Astrocyte (in vitro differentiated cells and primary cell): ENCODE results near the gene EIF3F. TPM values are rescaled to one million over a fixed set of nuclear protein-coding genes. Genes with fewer than 3 reads are reported as not detected.

ENCODE experiments used
- DNase-seq: peaks from one replicate; pipeline ENCODE4 v3.0.0-alpha.2; 2010; ENCODE audit warnings: low read depth
- FAIRE-seq: peaks from 2 replicates; lab custom pipeline; 2011; peaks lifted over from hg19 to GRCh38; lab: Jason Lieb, UNC
- H2AFZ ChIP-seq: 2 replicates; pipeline ENCODE4 v1.6.0; 2012; ENCODE audit warnings: low read depth, low read length, inconsistent platforms
- H3K27ac ChIP-seq: 2 replicates; pipeline ENCODE4 v1.5.1; 2011; ENCODE audit warnings: low read depth, low read length, inconsistent platforms
- H3K27me3 ChIP-seq: 2 replicates; pipeline ENCODE4 v1.6.0; 2011; ENCODE audit warnings: low read length, inconsistent platforms; ENCODE audit not compliant: insufficient read depth
- H3K36me3 ChIP-seq: 2 replicates; pipeline ENCODE4 v1.5.1; 2011; ENCODE audit warnings: low read length, inconsistent platforms; ENCODE audit not compliant: insufficient read depth
- H3K4me1 ChIP-seq: 2 replicates; pipeline ENCODE4 v1.5.1; 2011; ENCODE audit warnings: low read length, inconsistent platforms; ENCODE audit not compliant: insufficient read depth
- H3K4me2 ChIP-seq: 2 replicates; pipeline ENCODE4 v1.6.0; 2012; ENCODE audit warnings: low read length, inconsistent platforms
- H3K4me3 ChIP-seq: 2 replicates; pipeline ENCODE4 v1.5.1; 2011; ENCODE audit warnings: low read depth, mild to moderate bottlenecking, low read length, inconsistent platforms; ENCODE audit not compliant: insufficient read depth
- H3K79me2 ChIP-seq: 2 replicates; pipeline ENCODE4 v1.6.0; 2012; ENCODE audit warnings: mild to moderate bottlenecking, low read length, inconsistent platforms; ENCODE audit not compliant: insufficient read depth
- H3K9ac ChIP-seq: 2 replicates; pipeline ENCODE4 v1.6.0; 2012; ENCODE audit warnings: mild to moderate bottlenecking, low read length, inconsistent platforms
- H3K9me3 ChIP-seq: 2 replicates; pipeline ENCODE4 v1.5.1; 2012; ENCODE audit warnings: low read depth, mild to moderate bottlenecking, low read length, inconsistent platforms; ENCODE audit not compliant: insufficient read depth
- H4K20me1 ChIP-seq: 2 replicates; pipeline ENCODE4 v1.6.0; 2012; ENCODE audit warnings: low read length, inconsistent platforms; ENCODE audit not compliant: insufficient read depth
- H3K27ac Mint-ChIP-seq: one replicate; pipeline ENCODE4 v1.8.0; 2021; ENCODE audit warnings: mild to moderate bottlenecking, mixed read lengths; ENCODE audit not compliant: unreplicated experiment
- H3K27me3 Mint-ChIP-seq: one replicate; pipeline ENCODE4 v1.8.0; 2021; ENCODE audit warnings: low read depth, mixed read lengths; ENCODE audit not compliant: unreplicated experiment
- H3K36me3 Mint-ChIP-seq: one replicate; pipeline ENCODE4 v1.8.0; 2021; ENCODE audit warnings: low read depth, mixed read lengths; ENCODE audit not compliant: unreplicated experiment
- H3K4me1 Mint-ChIP-seq: one replicate; pipeline ENCODE4 v1.8.0; 2021; ENCODE audit warnings: low read depth, mixed read lengths; ENCODE audit not compliant: unreplicated experiment
- H3K4me3 Mint-ChIP-seq: one replicate; pipeline ENCODE4 v1.8.0; 2021; ENCODE audit warnings: mild to moderate bottlenecking, moderate library complexity, mixed read lengths; ENCODE audit not compliant: unreplicated experiment
- H3K9me3 Mint-ChIP-seq: one replicate; pipeline ENCODE4 v1.8.0; 2021; ENCODE audit warnings: mild to moderate bottlenecking, mixed read lengths; ENCODE audit not compliant: unreplicated experiment
- CTCF ChIP-seq: IDR thresholded peaks from 2 replicates; pipeline ENCODE4 v1.5.1; 2011; ENCODE audit warnings: low read depth, mild to moderate bottlenecking, inconsistent platforms, low read length, moderate library complexity; ENCODE audit not compliant: insufficient read depth
- EZH2 ChIP-seq: IDR thresholded peaks from 2 replicates; pipeline ENCODE4 v1.6.1; 2012; ENCODE audit warnings: mild to moderate bottlenecking, low read length, inconsistent platforms; ENCODE audit not compliant: insufficient read depth
- total RNA-seq: library from RNA; stranded (reverse); gene quantifications from 2 replicates; pipeline ENCODE4 v1.2.1, GENCODE V29; 2021

The EIF3F gene
- total RNA-seq, 1 donor from 2014 or later = 260 TPM

GRCh38 chr11:8017894-8018483 is 30.9 kb downstream of the EIF3F start:
- Histone ChIP-seq H3K4me2 (peak overlapping the region; percentile 94), H4K20me1 (no peaks in the 10 kb centered on the region), H3K36me3 (no peaks in the 10 kb centered on the region), H3K4me1 (peaks cover 16% of the 10 kb centered on the region), H3K27ac (no peak overlapping the region), H3K9me3 (no peaks in the 10 kb centered on the region), H3K27me3 (no peaks in the 10 kb centered on the region), H3K9ac (no peak overlapping the region), H3K4me3 (no peak overlapping the region), H2AFZ (no peak overlapping the region), H3K79me2 (no peaks in the 10 kb centered on the region)
- peaks cover 2% of the 10 kb centered on the region for H3K36me3 Mint-ChIP-seq
- H3K9me3 Mint-ChIP-seq = no peaks in the 10 kb centered on the region
- peaks cover 37% of the 10 kb centered on the region for H3K27me3 Mint-ChIP-seq
- no peak overlapping the region for H3K27ac Mint-ChIP-seq
- TF ChIP-seq EZH2 = no peak
- TF ChIP-seq CTCF = no peak
- FAIRE-seq (no peak), DNase-seq (no peak)
- H3K4me1 Mint-ChIP-seq = peaks cover 24% of the 10 kb centered on the region
- H3K4me3 Mint-ChIP-seq = peak overlapping the region; percentile 83

- peak overlapping the region; percentile 85 for H2AFZ ChIP-seq
These were observed 31.6 kb downstream of the EIF3F start for GRCh38 chr11:8018484-8019313.

More at GRCh38 chr11:8018484-8019313, 31.6 kb downstream of the EIF3F start:
- H3K4me1 Mint-ChIP-seq = peaks cover 24% of the 10 kb centered on the region
- DNase-seq (peak; percentile 47), FAIRE-seq (no peak)
- peak overlapping the region; percentile 83 for H3K4me3 Mint-ChIP-seq
- H3K4me3 ChIP-seq = peak overlapping the region; percentile 64
- H3K27ac Mint-ChIP-seq = no peak overlapping the region
- no peaks in the 10 kb centered on the region for H3K36me3 ChIP-seq
- H3K9ac ChIP-seq = peak overlapping the region; percentile 76
- TF ChIP-seq CTCF = no peak
- TF ChIP-seq EZH2 = no peak
- no peaks in the 10 kb centered on the region for H3K9me3 Mint-ChIP-seq
- H3K27me3 ChIP-seq = no peaks in the 10 kb centered on the region
- H3K79me2 ChIP-seq = no peaks in the 10 kb centered on the region
- H4K20me1 ChIP-seq = no peaks in the 10 kb centered on the region
- peaks cover 37% of the 10 kb centered on the region for H3K27me3 Mint-ChIP-seq
- peaks cover 16% of the 10 kb centered on the region for H3K4me1 ChIP-seq
- peak overlapping the region; percentile 94 for H3K4me2 ChIP-seq
- peaks cover 2% of the 10 kb centered on the region for H3K36me3 Mint-ChIP-seq
- H3K27ac ChIP-seq = peak overlapping the region; percentile 35
- H3K9me3 ChIP-seq = no peaks in the 10 kb centered on the region
